T-helper 1 cell treated with Interleukin-12 subunit alpha and Interleukin-12 subunit beta and Interleukin-4 antibody, amounts not matched to agents 30 μg/mL and 1 μg/mL, for 36 hours (primary cell): ENCODE results near the gene CCDC152.

Experiments
- H3K27ac Mint-ChIP-seq: one replicate; pipeline ENCODE4 v1.8.0; 2021; ENCODE audit warnings: mild to moderate bottlenecking, mixed read lengths
- H3K27me3 Mint-ChIP-seq: one replicate; pipeline ENCODE4 v1.8.0; 2021; ENCODE audit warnings: low read depth, mixed read lengths
- H3K36me3 Mint-ChIP-seq: one replicate; pipeline ENCODE4 v1.8.0; 2021; ENCODE audit warnings: low read depth, mixed read lengths
- H3K4me1 Mint-ChIP-seq: one replicate; pipeline ENCODE4 v1.8.0; 2021; ENCODE audit warnings: low read depth, mixed read lengths
- H3K4me3 Mint-ChIP-seq: one replicate; pipeline ENCODE4 v1.8.0; 2021; ENCODE audit warnings: mild to moderate bottlenecking, moderate library complexity, mixed read lengths
- H3K9me3 Mint-ChIP-seq: one replicate; pipeline ENCODE4 v1.8.0; 2021; ENCODE audit warnings: mixed read lengths

The CCDC152 gene

DNA sequence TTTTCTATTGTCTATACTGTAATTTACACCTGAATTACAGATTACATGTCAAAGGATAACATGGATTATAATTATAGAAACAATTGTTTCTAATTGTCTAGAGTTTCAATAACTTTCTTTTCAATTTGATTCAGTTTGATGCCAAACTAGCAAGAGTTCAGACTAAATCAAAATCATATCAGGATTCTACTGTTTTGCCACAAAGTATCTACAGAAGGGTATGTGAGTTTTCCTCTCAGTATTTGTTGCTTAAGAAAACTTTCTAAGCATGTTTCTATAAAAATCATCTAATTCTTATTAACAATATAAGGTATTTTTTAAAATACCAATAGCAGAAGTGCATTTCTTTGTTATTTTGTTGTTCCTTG, 42.6 kb downstream of the CCDC152 start:
- H3K36me3 Mint-ChIP-seq: no peaks in the 10 kb centered on the region
- H3K27ac Mint-ChIP-seq: no peak overlapping the region
- H3K4me1 Mint-ChIP-seq: no peaks in the 10 kb centered on the region
- no peak overlapping the region for H3K4me3 Mint-ChIP-seq
- no peaks in the 10 kb centered on the region for H3K27me3 Mint-ChIP-seq
- H3K9me3 Mint-ChIP-seq: peaks cover 9% of the 10 kb centered on the region

- Mint-ChIP-seq H3K27me3 (no peaks in the 10 kb centered on the region), H3K27ac (no peak overlapping the region), H3K36me3 (no peaks in the 10 kb centered on the region), H3K9me3 (peaks cover 5% of the 10 kb centered on the region), H3K4me3 (no peak overlapping the region), H3K4me1 (no peaks in the 10 kb centered on the region)
These were observed 43.1 kb downstream of the CCDC152 start for GRCh38 chr5:42799668-42800114.

DNA sequence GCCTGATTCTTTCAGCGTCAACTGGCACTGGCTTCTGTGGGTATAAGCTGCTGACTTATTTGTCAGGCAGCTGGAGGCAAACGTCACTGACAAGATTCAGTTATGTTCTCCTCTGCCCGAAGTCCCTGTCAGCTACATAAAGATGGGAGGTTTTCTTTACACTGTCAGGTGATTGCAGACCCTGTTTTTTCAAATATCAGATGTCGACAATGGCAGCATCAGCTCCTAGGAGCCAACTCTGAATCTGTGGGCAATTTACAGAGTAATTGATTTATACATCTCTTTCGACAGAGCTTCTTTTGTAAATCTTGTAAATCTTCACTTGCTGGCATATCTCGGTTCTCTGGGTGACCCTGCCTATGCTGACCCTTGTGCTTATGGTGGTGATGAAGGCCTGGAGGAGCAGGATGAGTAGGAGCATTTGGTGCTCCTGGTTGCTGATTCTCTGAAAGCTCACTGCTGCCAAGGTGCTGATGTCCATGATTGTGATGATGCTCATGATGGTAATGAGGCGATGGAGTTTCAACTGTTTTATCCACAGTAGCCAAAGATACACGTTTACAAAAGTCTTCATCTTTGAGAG, 44.2 kb downstream of the CCDC152 start:
- Mint-ChIP-seq H3K9me3 (peaks cover 4% of the 10 kb centered on the region), H3K36me3 (no peaks in the 10 kb centered on the region), H3K4me1 (no peaks in the 10 kb centered on the region), H3K4me3 (no peak overlapping the region), H3K27ac (no peak overlapping the region), H3K27me3 (no peaks in the 10 kb centered on the region)

DNA sequence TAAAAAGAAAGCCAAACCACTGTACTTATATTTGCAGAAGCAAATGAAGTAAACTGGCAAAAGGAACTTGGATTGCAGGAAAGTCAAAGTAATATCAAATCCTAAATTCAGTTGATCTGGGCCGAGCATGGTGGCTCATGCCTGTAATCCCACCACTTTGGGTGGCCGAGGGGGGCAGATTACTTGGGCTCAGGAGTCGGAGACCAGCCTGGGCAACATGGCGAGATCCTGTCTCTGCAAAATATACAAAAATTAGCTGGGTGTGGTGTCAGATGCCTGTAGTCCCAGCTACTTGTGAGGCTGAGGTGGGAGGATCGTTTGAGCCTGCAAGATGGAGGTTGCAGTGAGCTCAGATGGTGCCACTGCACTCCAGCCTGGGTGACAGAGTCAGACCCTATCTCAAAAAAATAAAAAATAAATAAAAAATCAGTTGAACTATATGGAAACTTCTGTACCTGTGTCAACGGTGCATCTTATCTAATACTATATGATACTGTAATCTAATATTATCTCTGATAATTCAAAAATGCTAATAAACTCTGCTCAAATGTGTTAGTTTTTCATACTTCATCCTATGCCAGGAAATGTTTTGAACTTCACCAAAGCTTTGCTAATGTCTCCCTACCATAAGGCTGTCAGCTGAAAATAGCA, 45.0 kb downstream of the CCDC152 start:
- H3K4me3 Mint-ChIP-seq: no peak overlapping the region
- no peaks in the 10 kb centered on the region for H3K36me3 Mint-ChIP-seq
- H3K27ac Mint-ChIP-seq: no peak overlapping the region
- peaks cover 4% of the 10 kb centered on the region for H3K9me3 Mint-ChIP-seq
- no peaks in the 10 kb centered on the region for H3K27me3 Mint-ChIP-seq
- H3K4me1 Mint-ChIP-seq: no peaks in the 10 kb centered on the region

- H3K4me1 Mint-ChIP-seq: no peaks in the 10 kb centered on the region
- no peaks in the 10 kb centered on the region for H3K27me3 Mint-ChIP-seq
- H3K9me3 Mint-ChIP-seq: no peaks in the 10 kb centered on the region
- no peak overlapping the region for H3K4me3 Mint-ChIP-seq
- H3K27ac Mint-ChIP-seq: no peak overlapping the region
- H3K36me3 Mint-ChIP-seq: no peaks in the 10 kb centered on the region
These were observed 48.2 kb downstream of the CCDC152 start for GRCh38 chr5:42804717-42805339.

GRCh38 chr5:42806004-42806700, 49.5 kb downstream of the CCDC152 start:
- Mint-ChIP-seq H3K27ac (no peak overlapping the region), H3K4me1 (no peaks in the 10 kb centered on the region), H3K4me3 (no peak overlapping the region), H3K36me3 (no peaks in the 10 kb centered on the region), H3K27me3 (no peaks in the 10 kb centered on the region), H3K9me3 (no peaks in the 10 kb centered on the region)

- Mint-ChIP-seq H3K4me3 (no peak overlapping the region), H3K27me3 (no peaks in the 10 kb centered on the region), H3K27ac (no peak overlapping the region), H3K9me3 (no peaks in the 10 kb centered on the region), H3K36me3 (no peaks in the 10 kb centered on the region), H3K4me1 (no peaks in the 10 kb centered on the region)
These were observed 50.2 kb downstream of the CCDC152 start for GRCh38 chr5:42806701-42807262.

- Mint-ChIP-seq H3K27ac (no peak overlapping the region), H3K9me3 (no peaks in the 10 kb centered on the region), H3K36me3 (no peaks in the 10 kb centered on the region), H3K4me3 (no peak overlapping the region), H3K4me1 (no peaks in the 10 kb centered on the region), H3K27me3 (no peaks in the 10 kb centered on the region)
These were observed 51.3 kb downstream of the CCDC152 start for GRCh38 chr5:42807722-42808447.

DNA sequence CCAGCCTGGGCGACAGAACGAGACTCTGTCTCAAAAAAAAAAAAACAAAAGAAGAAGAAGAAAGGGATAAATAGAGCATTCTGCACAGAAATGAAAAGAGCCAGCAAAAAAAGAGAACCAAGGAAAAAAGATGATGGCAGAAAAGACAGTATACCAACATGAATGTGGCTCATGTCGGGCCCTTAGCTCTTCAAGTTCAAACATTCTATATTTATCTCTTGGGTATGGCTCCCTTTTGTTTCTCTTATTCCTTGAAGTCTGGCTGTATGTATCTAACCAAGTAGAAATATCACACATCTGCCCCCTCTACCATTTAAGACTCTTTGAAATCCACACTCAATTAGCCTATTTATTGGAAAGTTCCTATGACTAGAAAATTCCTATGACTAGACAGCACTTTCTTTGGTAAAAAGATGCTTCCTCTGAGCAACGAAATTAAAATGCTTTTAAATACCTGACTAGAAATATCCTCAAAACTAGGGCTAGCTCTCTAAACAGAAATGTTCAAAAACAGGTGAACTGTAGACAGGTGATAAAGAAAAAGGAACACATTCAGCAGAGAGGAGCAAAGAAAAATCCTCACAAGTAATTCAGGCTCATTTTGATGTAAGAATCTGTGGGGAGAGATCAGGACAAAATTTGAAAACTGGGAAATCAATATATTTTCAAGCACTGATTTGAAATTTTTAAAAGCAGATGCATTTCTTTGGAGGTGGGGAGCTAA, 52.4 kb downstream of the CCDC152 start:
- no peaks in the 10 kb centered on the region for H3K4me1 Mint-ChIP-seq
- no peak overlapping the region for H3K4me3 Mint-ChIP-seq
- no peaks in the 10 kb centered on the region for H3K27me3 Mint-ChIP-seq
- no peaks in the 10 kb centered on the region for H3K36me3 Mint-ChIP-seq
- no peak overlapping the region for H3K27ac Mint-ChIP-seq
- H3K9me3 Mint-ChIP-seq: no peaks in the 10 kb centered on the region

- no peaks in the 10 kb centered on the region for H3K27me3 Mint-ChIP-seq
- H3K4me3 Mint-ChIP-seq: no peak overlapping the region
- H3K4me1 Mint-ChIP-seq: no peaks in the 10 kb centered on the region
- no peaks in the 10 kb centered on the region for H3K36me3 Mint-ChIP-seq
- H3K9me3 Mint-ChIP-seq: no peaks in the 10 kb centered on the region
- H3K27ac Mint-ChIP-seq: no peak overlapping the region
These were observed 54.4 kb downstream of the CCDC152 start for GRCh38 chr5:42810834-42811590.

- Mint-ChIP-seq H3K36me3 (no peaks in the 10 kb centered on the region), H3K9me3 (no peaks in the 10 kb centered on the region), H3K27ac (no peak within 1 kb of the TSS), H3K4me3 (no peak within 1 kb of the TSS), H3K27me3 (no peaks in the 10 kb centered on the region), H3K4me1 (no peaks in the 10 kb centered on the region)
These were observed 55.2 kb downstream of the CCDC152 start, which contains the start of gene SELENOP for GRCh38 chr5:42811591-42812446. SELENOP (minus strand) TSS chr5:42811892; CDS start chr5:42808353, 3,539 bp downstream.

GRCh38 chr5:42812620-42813019, 56.0 kb downstream of the CCDC152 start:
- Mint-ChIP-seq H3K36me3 (no peaks in the 10 kb centered on the region), H3K9me3 (no peaks in the 10 kb centered on the region), H3K27ac (no peak overlapping the region), H3K4me3 (no peak overlapping the region), H3K27me3 (no peaks in the 10 kb centered on the region), H3K4me1 (no peaks in the 10 kb centered on the region)
